ENCODE results near the gene SPATS1. TPM values are rescaled to one million over a fixed set of nuclear protein-coding genes. Genes with fewer than 3 reads are reported as not detected.

The SPATS1 gene
- total and polyA plus RNA-seq, 2 of the 4 experiments (the other 2 are of a cell fraction), result not detected

- Histone ChIP-seq H3K27ac (ENCODE audit: insufficient read depth, low read length) (no peak overlapping the region), H3K4me2 (ENCODE audit: low read depth, low read length) (no peak overlapping the region), H2BK5ac (ENCODE audit: low read depth, low read length, poor library complexity, severe bottlenecking) (no peak overlapping the region), H2AFZ (replicated peaks; ENCODE audit: low read length, poor library complexity) (no peak overlapping the region), H3K56ac (ENCODE audit: extremely low read depth, insufficient read depth, low read length) (no peak overlapping the region), H3K4me3 (ENCODE audit: insufficient read depth, low read depth, low read length) (no peak overlapping the region), H4K91ac (ENCODE audit: insufficient read depth, low read depth, low read length) (no peak overlapping the region), H2BK15ac (ENCODE audit: low read depth, low read length) (no peak overlapping the region), H4K8ac (ENCODE audit: low read depth in 2 of 2, low read length in 2 of 2) (no peak overlapping the region), H3K79me1 (ENCODE audit: low read depth in 1 of 2, low read length in 2 of 2) (no peaks in the 10 kb centered on the region), H3K27me3 (ENCODE audit: control insufficient read depth, insufficient read depth, low read length) (peaks cover 32% of the 10 kb centered on the region), H2AK9ac (replicated peaks; ENCODE audit: low read depth, low read length, poor library complexity) (no peak overlapping the region), H2BK20ac (ENCODE audit: low read depth, low read length) (no peak overlapping the region), H3K23ac (ENCODE audit: low read depth, low read length) (no peak overlapping the region), H2AK5ac (ENCODE audit: low read depth, low read length) (no peak overlapping the region), H4K5ac (ENCODE audit: low read depth, low read length) (no peak overlapping the region), H3K9ac (ENCODE audit: low read depth, low read length) (no peak overlapping the region), H3K9me3 (ENCODE audit: control insufficient read depth, insufficient read depth, low read length) (no peaks in the 10 kb centered on the region), H3K18ac (ENCODE audit: low read depth, low read length) (no peak overlapping the region), H3K4ac (ENCODE audit: low read depth, low read length) (no peak overlapping the region), H3K14ac (replicated peaks; ENCODE audit: low read depth, low read length) (no peak overlapping the region), H2BK120ac (ENCODE audit: low read depth, low read length) (no peak overlapping the region), H3K9me1 (ENCODE audit: insufficient read depth, low read length) (no peaks in the 10 kb centered on the region), H4K20me1 (ENCODE audit: insufficient read depth, low read length) (no peaks in the 10 kb centered on the region), H3K4me1 (ENCODE audit: control insufficient read depth, insufficient read depth, low read length) (no peaks in the 10 kb centered on the region), H3K36me3 (ENCODE audit: control insufficient read depth, insufficient read depth, low read length) (no peaks in the 10 kb centered on the region)
- POLR2A ChIA-PET (ENCODE audit: unreplicated experiment), result no interaction called here
- CTCF ChIA-PET, result no interaction called here
- DNase-seq (no peak), ATAC-seq (ENCODE audit: low read depth) (no peak)
- no CpG with 5 or more reads among the region's 2 CpGs for WGBS, 2 experiments (ENCODE audit: extremely low coverage in 2 of 2, insufficient read length in 1 of 2)
- intact Hi-C loops (cut with micrococcal nuclease), result no loop called here
- in situ Hi-C loops (cut with MboI; ENCODE audit: low sequenced_read_pairs), result no loop called here
- dilution Hi-C loops (cut with HindIII; ENCODE audit: low sequenced_read_pairs, unreplicated experiment), result no loop called here
- BruUV-seq (replicated peaks), result no TSS peak
- TF ChIP-seq CEBPB (IDR thresholded peaks at IDR 0.05; ENCODE audit: low read depth, low read length) (no peak), BHLHE40 (IDR thresholded peaks at IDR 0.05; ENCODE audit: low read depth, low read length) (no peak), MXI1 (IDR thresholded peaks at IDR 0.05; ENCODE audit: borderline replicate concordance, low read depth, low read length) (no peak), MAFK (IDR thresholded peaks at IDR 0.05; ENCODE audit: low read depth, low read length) (no peak), RCOR1 (IDR thresholded peaks at IDR 0.05; ENCODE audit: insufficient replicate concordance, low read length) (no peak), ELK1 (IDR thresholded peaks at IDR 0.05; ENCODE audit: borderline replicate concordance, low read depth, low read length) (no peak), SMC3 (IDR thresholded peaks at IDR 0.05; ENCODE audit: low read depth, low read length) (no peak), USF2 (IDR thresholded peaks at IDR 0.05; ENCODE audit: low read depth, low read length) (no peak), POLR2A (IDR thresholded peaks at IDR 0.05; ENCODE audit: low read depth, low read length) (no peak), RFX5 (IDR thresholded peaks at IDR 0.05; ENCODE audit: low read depth, low read length) (no peak), MAZ (IDR thresholded peaks at IDR 0.05; ENCODE audit: borderline replicate concordance, low read depth, low read length) (no peak), RAD21 (IDR thresholded peaks at IDR 0.05; ENCODE audit: low read length) (no peak), FOS (IDR thresholded peaks at IDR 0.05; ENCODE audit: low read depth, low read length) (no peak), CHD1 (IDR thresholded peaks at IDR 0.05; ENCODE audit: low read depth, low read length) (no peak), NFE2L2 (IDR thresholded peaks at IDR 0.05; ENCODE audit: low read depth, low read length) (no peak)
- TF ChIP-seq, protein P1, sequence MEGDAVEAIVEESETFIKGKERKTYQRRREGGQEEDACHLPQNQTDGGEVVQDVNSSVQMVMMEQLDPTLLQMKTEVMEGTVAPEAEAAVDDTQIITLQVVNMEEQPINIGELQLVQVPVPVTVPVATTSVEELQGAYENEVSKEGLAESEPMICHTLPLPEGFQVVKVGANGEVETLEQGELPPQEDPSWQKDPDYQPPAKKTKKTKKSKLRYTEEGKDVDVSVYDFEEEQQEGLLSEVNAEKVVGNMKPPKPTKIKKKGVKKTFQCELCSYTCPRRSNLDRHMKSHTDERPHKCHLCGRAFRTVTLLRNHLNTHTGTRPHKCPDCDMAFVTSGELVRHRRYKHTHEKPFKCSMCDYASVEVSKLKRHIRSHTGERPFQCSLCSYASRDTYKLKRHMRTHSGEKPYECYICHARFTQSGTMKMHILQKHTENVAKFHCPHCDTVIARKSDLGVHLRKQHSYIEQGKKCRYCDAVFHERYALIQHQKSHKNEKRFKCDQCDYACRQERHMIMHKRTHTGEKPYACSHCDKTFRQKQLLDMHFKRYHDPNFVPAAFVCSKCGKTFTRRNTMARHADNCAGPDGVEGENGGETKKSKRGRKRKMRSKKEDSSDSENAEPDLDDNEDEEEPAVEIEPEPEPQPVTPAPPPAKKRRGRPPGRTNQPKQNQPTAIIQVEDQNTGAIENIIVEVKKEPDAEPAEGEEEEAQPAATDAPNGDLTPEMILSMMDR (conservative IDR thresholded peaks at IDR 0.05; ENCODE audit: low read depth, low read length), result no peak
These were observed 31.3 kb downstream of the SPATS1 start for GRCh38 chr6:44373787-44374186.
